HG03139 (cell line): ENCODE data around the gene MINDY1.
A peak's percentile ranks its signal among the peaks of the same experiment; 100 is the strongest.

Experiments
- ATAC-seq: cut with Tn5 transposase; IDR thresholded peaks from one replicate; pipeline ENCODE4 v1.9.1; 2021; ENCODE audit not compliant: unreplicated experiment

The MINDY1 gene

DNA sequence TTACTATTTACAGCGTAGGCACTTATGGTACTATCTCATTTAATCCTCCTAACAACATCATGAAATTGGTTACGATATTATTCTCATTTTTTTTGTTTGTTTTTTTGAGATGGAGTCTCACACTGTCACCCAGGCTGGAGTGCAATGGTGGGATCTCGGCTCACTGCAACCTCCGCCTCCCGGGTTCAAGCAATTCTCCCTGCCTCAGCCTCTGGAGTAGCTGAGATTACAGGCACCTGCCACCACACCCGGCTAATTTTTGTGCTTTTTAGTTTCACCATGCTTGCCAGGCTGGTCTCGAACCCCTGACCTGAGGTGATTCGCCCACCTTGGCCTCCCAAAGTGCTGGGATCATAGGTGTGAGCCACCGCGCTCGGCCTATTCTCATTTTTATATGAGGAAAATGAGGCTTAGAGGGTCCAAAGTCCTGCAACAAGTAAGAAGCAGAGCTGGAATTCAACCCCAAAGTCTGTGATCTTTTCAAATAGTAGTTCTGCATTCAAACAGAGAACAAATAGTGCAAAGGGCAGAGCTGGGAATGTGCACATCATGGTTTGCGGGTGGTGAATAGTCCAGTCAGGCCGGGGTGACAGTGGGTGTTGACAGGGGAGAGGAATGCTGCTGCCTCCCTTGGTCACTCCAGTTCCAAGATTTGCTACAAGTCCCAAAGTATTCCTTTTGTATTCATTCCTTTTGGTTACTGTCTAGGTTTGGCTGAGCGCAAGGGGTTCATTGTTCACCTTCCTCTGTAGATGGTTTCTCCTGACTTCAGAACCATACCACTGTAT is 6.2 kb upstream of the MINDY1 start:
- no peak for ATAC-seq

DNA sequence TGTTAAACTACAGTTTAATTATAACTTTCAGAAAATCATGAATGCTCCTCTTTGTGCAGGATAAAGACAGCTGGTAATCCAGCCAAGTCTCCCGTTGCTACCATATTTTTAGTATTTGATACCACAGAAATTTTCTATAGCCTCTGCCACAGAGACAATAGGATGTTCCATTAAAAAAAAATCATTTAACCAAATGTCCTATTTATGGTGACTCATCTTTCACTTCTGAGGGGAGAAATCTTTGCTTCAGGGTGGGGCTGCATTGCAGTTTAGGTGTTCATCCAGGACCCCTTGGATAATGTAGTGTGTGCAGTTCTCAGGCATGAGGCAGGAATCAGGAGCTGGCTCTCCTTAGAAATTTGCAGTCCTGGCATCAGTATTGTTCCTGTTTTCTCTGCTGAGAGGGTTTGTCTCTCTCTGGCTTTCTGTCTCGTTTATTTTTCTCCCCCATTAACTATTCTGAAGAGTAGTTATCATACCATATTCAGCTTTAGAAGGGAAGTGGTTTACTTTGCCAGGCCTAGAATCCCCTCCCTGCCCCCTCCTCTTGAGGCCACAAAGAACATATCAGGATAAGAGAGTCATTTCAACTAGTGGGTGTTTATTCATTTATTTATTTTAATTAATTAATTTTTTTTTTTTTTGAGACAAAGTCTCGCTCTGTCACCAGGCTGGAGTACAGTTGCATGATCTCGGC is 4.6 kb upstream of the MINDY1 start:
- no peak for ATAC-seq

DNA sequence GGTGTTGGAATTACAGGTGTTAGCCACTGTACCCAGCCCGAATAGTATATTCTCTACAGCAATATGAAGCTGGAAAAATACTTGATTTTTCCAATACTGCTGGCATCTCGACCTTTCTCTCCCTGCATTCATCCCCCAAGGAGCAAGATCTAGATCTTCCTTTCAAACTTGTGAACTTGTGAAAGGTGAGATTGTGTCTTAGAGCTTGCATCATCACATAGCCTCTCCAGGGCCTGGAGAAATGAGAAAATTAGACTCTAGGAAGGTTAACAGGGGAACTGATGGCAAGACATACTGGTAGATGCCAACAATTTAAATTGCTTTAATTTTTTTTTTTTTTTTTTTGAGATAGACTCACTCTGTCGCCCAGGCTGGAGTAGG is 3.6 kb upstream of the MINDY1 start:
- no peak for ATAC-seq

DNA sequence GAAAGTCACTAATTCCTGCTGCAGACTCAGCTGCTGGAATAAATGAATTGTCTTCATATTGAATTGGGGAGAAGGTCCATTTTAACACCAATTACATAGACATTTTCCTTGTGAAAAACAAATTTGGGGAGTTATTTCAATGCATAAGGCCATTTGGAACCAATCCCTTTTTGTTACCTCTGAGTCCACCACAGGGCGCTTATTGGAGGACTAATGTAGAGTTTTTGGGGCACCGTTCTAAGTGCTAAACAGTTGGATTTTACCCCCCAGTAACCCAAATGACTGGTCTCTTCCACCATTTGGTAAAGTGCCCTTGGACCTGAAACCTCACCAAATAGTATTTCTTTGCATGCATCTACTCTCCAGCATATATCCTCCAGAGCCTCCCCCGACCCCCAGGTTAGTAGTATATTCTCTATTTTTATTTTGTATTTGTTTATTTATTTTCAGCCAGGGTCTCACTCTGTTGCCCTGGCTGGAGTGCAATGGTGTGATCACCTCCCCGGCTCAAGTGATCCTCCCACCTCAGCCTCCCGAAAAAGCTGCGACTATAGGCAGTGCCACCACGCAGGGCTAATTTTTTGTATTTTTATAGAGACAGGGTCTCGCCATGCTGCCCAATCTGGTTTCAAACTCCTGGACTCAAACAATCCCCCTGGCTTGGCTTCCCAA is 3.1 kb upstream of the MINDY1 start:
- ATAC-seq, result no peak

DNA sequence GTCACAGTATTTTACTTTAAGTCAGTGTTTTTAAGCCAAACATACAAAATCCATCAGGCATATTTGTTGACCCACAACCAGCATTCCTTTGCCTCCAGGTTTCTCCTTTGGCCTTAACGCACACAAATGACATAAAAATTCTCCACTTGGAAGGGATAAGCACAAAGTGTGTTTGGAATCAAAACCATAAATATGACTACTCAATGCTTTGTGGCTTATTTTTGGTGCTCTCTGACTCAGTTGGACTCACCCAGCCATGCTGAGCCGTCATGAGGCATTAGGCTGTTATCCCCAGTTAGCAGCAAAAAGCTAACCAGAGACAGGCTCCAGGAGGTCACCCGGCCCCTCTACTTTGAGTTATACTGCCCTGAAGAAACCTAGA is 2.5 kb upstream of the MINDY1 start:
- ATAC-seq, result no peak

DNA sequence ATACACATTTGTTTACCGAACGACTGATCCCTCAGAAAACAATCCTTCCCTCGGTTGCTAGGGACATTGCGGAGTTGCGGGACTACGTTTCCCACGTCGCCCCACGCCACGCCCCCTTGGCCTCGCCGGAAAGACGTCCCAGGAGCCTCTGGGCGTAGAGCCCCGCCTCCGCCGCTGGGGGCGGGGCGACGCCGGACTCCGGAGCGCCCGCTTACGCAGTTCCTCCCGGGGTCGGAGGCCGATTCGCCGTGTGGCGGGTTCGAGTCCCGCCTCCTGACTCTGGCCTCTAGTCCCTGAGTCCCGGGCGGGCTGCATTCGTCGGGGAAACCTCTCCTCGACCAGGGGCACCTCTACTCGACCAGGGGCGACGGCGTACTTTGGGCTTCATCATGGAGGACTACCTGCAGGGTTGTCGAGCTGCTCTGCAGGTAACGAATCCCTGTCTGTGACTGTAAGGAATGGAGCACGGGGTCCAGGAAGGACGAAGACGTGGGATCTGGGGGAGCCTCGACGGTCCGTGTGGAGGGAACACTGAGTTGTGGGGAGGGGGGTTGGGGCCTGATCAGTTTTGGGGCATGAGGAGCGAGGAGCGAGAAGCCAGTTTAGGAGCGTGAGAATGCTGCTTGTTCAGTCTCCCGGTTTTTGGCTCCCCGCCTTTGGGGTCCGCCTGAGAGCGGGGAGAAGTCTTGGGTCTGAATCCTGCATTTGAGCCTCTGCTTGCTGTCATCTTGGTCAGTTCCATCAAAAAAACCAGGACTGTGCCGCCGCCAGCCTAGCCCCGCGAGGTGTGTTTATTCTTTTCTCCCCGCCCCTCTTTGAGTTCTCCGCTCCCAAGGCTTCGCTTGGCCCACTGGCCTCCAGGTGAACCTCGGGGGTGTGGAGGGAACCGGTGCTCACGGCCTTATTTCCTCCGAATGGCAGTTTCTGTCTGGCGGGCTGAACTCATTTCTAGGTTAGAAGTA is 1.8 kb upstream of the MINDY1 start, which contains the start of gene PRUNE1:
Gene PRUNE1 (plus strand): TSS at position 206 of the 962 bp plus-strand sequence. CDS start 184 bp downstream, at position 390.
- peak; percentile 69 for ATAC-seq

DNA sequence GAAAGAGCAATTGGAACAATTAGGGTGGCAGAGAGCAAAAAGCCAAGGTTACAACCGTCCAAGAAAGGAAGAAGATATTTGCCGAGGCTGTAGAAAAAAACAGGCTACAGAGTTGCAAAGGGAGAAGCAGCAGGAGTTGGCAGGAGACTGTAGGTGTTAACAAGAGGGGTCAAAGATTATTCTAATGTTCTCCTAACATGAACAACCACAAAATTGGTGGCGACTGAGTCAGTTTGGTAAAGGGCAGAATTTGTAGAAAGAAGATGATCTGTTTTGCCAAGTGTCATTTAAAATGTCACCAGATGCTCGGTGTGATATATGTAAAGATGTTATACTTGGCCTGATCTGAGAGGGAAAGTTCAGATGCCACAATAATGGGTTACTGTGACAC is 1.1 kb upstream of the MINDY1 start:
- no peak for ATAC-seq

DNA sequence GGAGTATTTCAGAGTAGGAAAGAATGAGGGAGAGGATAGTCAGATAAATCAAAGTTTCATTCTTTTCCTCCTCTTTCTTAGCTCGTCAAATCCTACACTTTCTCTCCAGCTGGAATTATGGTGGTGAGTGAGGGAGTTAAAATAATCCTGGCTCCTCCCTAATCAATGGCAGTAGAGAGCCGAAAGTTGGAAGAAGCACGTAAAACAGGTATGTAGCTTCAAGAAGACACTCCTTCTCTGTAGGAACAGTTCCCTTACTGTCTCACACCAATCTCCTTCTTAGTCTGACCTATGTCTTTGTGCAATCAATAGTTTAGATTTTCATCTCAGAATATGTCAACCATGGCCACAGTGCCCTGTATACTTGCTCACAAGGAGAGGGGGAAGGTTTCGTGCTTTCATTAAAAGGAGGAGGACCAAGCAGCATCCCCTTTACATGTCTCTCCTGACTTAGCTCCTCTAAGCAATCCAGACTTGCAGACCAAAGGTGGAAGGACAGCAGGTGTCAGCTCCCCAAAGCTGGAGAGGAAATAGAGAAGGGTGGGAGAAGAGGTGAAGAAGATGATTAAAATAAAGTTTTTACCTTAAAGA is 878 bp downstream of the MINDY1 start:
- ATAC-seq, result no peak

DNA sequence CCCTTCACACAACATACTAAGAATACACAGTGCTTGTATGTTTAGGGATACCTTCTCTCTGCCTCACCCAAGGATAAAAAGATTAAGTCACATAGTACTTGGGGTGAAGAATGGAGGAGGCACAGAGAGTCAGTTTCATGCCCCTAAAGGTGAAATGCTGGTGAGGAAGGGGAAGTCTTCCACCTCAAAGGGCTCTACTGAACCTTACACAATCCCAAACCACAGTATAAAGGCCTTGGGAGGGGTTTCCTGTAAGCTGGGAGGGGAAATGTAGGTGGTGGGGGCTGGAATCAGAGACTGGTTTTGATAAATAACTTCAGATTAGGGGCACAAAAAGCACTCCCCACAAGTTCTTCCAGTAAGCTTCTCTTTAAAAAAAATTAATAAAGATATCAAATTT is 3.5 kb downstream of the MINDY1 start:
- ATAC-seq, result no peak

DNA sequence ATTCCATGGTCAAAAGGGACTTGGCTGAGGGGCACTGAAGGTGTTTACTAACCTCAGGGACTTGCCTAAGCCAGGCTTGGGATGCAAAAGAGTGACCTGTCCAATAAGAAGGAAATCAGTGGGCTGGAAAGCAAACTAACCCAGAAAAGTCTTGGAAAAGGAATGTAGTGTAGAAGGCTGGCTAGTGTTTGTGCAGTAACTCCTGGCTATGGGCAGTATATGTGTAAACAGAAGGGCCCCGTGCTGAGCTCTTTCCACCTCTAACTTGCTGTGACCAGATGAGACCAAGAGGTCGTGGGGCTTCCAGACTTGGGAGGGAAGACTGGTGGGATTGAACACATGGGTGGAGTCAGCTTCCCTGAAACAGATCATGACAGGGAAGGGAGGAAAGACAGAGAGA is 4.1 kb downstream of the MINDY1 start:
- no peak for ATAC-seq

DNA sequence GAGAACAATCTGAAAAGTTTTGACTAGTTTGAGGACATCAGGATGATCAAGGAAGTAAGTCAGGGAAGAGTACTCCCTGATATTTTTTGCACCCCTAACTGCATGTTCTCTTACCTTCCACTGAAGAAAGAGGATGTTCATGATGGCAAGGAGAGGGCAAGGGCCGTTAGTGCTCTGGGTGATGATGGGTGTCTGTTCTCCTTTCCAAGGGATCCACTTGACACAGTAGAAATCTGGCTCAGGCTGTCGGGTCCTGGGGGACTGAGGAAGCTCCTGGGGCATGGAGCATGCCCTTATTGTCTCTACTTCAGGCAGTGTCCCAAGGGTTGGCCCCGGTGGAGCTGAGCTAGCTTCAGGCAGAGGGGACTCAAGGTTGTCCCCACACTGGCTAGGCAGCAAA is 4.7 kb downstream of the MINDY1 start:
- ATAC-seq, result no peak

DNA sequence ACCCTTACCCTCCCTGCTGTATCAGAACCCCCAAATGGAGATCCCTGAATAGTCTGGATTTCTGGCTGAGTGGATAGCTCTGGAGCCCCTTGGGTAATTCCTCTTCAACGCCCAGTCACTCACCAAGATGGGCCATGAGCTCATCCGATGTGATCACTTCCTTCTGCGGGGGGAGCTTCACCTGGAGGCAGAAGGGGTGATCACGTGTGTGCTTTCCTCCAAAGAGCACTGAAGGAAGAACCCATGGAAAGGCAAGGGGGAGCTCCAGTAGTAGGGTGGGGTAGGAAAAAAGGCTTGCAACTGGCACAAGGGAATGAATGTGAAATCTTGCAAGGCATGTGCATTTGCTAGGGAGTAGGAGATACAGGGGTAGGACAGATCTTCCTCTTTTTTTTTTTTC is 5.1 kb downstream of the MINDY1 start:
- ATAC-seq, result no peak

DNA sequence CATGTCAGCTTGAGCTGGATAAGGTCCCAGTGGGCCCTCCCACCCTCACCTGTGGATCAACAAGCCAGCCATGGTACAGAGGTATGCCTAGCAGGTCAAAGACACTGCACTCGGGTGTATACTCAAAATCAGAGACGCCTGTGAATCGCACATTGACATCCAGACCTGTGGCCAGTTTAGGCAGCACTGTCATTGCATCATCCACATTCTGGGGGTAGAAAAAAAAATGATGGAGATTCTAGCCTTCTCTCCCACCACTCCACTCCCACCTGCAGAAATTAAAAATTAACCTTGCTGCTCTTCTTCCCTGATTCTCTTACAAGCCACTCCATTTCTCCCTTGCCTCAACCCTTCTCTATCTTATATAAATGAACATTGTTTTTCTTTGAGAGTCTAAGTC is 6.3 kb downstream of the MINDY1 start:
- no peak for ATAC-seq

DNA sequence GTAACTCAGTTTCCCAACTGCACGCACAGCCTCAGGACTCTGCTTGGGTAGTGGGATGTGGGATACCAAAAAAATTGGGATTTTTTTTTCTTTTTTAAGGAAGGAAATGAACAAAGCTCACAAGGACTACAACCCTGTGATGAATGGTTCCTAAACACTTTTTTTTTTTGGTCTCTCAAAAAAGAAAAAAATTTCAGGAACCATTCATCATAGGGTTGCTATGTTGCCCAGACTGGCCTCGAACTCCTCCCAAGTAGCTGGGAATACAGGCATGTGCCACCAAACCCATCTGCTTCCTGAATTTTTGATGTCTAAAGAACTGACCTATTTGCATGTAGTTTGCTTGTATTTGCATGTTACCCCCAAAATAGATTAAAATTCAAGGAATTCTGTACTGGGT is 6.8 kb downstream of the MINDY1 start:
- no peak for ATAC-seq

DNA sequence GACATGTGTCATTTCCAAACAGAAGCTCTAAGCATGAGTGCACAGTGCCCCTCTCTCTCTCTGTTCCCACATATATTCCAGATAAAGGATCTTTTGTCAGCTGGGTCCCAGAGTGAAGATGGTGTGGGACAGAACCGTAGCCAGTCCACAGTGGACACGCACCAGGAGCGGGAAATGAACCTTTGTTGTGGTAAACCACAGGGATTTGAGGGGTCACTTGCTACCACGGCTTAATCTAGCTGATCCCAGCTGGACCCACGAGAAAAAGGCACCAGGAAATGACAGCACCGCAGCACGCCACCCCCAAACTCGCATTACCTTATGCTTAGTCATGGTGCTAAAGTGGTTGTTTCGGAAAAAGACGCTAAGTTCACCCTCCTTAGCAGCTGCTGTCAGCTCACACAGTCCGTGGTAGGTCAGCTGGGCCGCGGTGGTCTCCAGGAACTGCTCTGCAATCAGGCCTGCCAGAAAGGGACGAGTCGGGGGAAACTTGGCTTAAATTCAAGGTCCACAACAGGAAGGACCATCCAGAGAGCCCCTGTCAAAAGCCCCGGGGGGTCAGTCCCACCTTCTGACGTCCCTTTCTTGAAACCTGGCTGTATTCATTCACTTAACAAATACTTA is 7.5 kb downstream of the MINDY1 start:
- no peak for ATAC-seq

DNA sequence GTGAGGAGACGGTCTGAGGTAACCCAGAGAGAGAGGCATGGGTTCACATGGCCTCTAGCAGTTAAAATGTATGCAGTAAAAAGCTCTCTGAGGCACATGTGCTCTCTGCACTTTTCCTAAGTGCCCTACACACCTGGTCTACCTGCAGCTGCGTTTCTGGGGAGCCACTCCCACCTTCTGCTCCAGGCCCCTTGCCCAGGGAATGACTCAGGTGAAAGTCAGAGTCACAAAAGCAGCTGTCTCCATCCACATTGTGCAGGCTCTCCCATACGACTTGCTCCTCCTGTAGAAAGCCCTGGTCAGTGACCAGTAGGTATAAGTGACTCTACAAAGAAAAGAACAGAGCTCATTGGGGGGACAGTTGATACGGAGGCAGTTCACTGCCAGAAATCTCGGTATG is 8.8 kb downstream of the MINDY1 start:
- no peak for ATAC-seq

DNA sequence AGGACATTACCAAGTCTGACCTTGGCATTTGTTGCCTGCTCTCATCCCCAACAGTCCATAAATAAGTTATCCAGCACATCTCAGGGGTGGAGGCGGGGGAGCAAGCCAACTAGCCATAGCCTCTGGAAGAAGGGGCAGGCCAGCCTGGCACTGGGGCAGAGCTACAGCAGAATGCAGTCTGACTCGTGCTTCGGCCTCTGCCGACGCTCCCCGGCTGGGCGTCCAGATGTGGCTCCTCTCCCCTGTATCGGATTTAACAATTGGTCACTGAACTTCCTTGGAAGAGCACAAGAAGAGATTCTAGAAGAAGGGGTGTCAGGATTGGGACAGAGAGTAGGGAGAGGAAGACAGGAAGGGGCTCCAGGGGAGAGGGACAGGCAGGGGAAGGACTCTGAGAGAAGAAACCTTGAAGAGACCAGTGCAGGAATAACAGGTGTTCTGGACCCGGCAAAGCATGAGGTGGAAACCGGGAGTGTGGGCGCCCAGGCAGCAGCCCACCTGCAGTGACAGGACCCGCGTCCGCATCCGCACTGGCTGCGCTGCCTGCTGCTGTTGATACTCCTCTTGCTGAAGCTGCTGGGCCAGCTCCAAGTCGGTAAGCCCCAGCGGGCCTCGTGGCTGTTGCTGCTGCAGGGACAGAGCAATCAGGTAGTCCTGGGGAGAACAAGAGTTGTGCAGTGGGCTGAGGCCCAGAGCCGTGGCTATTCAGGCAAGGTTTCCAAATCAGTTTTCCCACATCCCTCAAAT is 9.4 kb downstream of the MINDY1 start:
- no peak for ATAC-seq

DNA sequence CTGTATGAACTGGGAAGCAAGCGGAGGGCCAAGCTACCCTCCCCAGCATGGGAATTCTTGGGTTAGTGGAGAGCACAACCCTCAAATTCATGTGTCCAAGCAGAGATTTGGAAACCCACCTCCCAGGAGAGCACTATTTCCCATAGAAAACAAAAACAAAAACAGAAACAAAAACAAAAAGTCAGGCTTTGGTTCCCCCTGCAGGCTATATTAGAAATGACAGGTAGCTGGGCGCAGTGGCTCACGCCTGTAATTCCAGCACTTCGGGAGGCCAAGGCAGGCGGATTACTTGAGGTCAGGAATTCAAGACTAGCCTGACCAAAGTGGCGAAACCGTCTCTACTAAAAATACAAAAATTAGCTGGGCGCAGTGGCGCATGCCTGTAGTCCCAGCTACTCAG is 10.8 kb downstream of the MINDY1 start:
- ATAC-seq, result no peak

DNA sequence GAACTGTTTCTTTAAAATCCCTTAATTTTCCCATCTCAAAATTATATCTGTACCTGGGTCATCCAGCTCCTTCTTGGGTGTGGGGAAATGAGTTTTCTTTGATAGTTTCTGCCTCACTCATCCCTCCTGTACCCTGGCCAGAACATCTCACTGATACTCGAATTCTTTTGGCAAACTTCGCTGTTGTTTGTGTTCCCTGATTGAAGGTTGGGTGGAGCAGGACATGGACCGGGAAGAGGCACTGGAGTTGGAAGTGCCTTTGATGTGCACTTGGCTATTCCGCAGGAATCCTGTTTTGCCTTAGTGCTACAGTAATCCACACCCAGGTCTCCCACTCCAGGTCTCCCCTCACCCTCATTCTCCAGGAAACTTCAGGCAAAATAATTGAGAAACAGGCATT is 11.2 kb downstream of the MINDY1 start:
- ATAC-seq, result no peak
